ENCODE results near the gene XRCC2. TPM values are rescaled to one million over a fixed set of nuclear protein-coding genes. Genes with fewer than 3 reads are reported as not detected.

The XRCC2 gene
- total RNA-seq, 2 donors from 2014 or later, result under 0.01 to 4.6 TPM

DNA sequence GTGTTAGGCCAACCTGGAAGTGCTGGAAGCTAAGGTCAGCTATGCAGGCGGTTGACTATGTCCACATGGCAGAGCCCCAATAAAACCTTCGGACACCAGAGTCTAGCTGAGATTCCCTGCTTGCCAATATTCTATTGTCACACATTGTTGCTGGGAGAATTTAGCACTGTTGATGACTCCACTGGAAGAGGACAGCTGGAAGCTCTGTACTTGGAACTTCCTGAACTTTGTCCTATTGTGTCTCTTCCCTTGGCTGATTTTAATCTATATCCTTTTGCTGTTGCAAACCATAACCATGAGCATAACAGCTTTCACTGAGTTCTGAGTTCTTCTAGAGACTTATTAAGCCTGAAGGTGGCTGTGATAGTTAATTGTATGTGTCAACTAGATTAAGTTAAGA, 12.0 kb downstream of the XRCC2 start:
- Histone ChIP-seq H3K9me3 (no peaks in the 10 kb centered on the region), H3K4me3 (no peak overlapping the region), H3K27me3 (no peaks in the 10 kb centered on the region), H3K27ac (no peak overlapping the region), H3K4me1 (no peaks in the 10 kb centered on the region), H3K36me3 (replicated peaks in 1 of 2; ENCODE audit: insufficient read depth in 1 of 2, low read depth in 2 of 2) (no peaks in the 10 kb centered on the region)
- intact Hi-C loops (cut with DNase I), result no loop called here
- no peak for DNase-seq
- WGBS, 2 donors, result 64 to 93% methylated on average over 2 of the region's 2 CpGs
- ATAC-seq, result no peak
- TF ChIP-seq, protein P1, sequence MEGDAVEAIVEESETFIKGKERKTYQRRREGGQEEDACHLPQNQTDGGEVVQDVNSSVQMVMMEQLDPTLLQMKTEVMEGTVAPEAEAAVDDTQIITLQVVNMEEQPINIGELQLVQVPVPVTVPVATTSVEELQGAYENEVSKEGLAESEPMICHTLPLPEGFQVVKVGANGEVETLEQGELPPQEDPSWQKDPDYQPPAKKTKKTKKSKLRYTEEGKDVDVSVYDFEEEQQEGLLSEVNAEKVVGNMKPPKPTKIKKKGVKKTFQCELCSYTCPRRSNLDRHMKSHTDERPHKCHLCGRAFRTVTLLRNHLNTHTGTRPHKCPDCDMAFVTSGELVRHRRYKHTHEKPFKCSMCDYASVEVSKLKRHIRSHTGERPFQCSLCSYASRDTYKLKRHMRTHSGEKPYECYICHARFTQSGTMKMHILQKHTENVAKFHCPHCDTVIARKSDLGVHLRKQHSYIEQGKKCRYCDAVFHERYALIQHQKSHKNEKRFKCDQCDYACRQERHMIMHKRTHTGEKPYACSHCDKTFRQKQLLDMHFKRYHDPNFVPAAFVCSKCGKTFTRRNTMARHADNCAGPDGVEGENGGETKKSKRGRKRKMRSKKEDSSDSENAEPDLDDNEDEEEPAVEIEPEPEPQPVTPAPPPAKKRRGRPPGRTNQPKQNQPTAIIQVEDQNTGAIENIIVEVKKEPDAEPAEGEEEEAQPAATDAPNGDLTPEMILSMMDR (IDR thresholded peaks at IDR 0.05), result no peak
- TF ChIP-seq POLR2A (IDR thresholded peaks at IDR 0.05), result no peak

DNA sequence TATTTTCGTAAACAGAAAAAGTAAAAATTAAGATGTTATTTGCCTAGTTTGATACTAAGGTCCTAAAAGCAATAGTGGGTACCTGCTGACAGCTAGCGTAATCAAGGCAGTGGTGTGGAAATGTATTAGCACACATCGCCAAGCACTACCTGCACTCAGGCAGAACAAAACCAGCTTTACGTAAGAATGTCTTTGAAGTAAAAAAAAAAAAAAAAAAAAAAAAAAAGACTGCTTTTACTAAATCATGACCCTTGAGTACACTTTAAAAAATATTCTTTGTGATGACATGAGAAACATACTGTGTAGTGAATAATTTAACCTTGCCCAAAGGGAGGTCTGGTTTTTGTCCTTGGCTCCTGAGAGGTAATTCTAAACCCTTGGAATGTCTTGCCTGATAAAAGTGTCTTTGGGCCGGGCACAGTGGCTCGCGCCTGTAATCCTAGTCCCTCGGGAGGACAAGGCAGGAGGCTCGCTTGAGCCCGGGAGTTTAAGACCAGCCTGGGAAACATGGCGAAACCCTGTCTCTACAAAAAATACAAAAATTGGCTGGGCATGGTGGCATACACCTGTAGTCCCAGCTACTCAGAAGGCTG, 12.7 kb downstream of the XRCC2 start:
- H3K4me3 ChIP-seq, result no peak overlapping the region
- no peaks in the 10 kb centered on the region for H3K36me3 ChIP-seq (replicated peaks in 1 of 2; ENCODE audit: insufficient read depth in 1 of 2, low read depth in 2 of 2)
- intact Hi-C loops (cut with DNase I), result no loop called here
- WGBS, 2 donors, result 88 to 93% methylated on average over 10 to 11 of the region's 11 CpGs
- no peak for ATAC-seq
- no peaks in the 10 kb centered on the region for H3K9me3 ChIP-seq
- H3K27ac ChIP-seq, result no peak overlapping the region
- no peak for DNase-seq
- H3K27me3 ChIP-seq, result no peaks in the 10 kb centered on the region
- no peaks in the 10 kb centered on the region for H3K4me1 ChIP-seq
- TF ChIP-seq POLR2A (IDR thresholded peaks at IDR 0.05), result no peak
- TF ChIP-seq, protein P1 (IDR thresholded peaks at IDR 0.05), result no peak

DNA sequence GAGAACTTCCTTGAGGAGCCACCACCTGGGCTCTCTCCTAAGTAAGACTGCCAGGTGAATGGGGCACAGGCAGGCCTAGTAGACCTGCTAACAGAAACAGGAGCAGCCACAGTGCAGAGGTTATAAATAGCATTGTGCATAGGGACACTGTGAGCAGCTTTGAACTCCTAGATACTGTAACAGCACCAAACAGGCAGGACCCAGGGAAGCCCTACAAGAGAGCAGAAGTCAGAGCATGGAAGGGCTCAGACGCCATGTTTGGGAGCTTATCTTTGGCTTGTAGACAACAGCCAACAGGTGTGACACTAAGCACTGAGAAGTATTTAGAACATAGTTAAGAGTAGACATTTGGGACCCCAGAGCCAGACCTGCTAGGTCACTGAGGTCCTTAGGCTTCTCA, 14.5 kb downstream of the XRCC2 start:
- Histone ChIP-seq H3K4me3 (no peak overlapping the region), H3K36me3 (replicated peaks in 1 of 2; ENCODE audit: insufficient read depth in 1 of 2, low read depth in 2 of 2) (no peaks in the 10 kb centered on the region), H3K4me1 (no peaks in the 10 kb centered on the region), H3K27ac (no peak overlapping the region), H3K9me3 (no peaks in the 10 kb centered on the region), H3K27me3 (no peaks in the 10 kb centered on the region)
- TF ChIP-seq POLR2A (IDR thresholded peaks at IDR 0.05), result no peak
- TF ChIP-seq, protein P1 (IDR thresholded peaks at IDR 0.05), result no peak
- intact Hi-C loops (cut with DNase I), result no loop called here
- 64 to 90% methylated on average over 1 of the region's 1 CpG for WGBS, 2 donors
- no peak for DNase-seq
- ATAC-seq, result no peak

DNA sequence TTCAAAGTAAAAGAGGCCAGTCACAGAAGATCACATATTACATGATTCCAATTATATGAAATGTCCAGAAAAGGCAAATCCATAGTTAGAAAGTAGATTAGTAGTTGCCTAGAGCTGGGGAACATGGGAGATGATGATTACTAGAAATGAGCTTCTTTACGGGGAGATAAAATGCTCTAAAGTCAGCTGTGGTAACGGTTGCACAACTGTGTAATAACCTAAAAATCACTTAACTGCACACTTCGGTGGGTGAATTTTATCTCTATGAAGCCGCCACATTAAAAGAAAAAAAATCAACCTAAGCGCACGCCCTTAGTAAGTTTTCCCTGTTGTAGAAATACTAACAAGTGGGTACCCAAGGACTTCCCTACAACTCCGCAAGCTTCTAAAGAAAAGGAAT, 15.9 kb downstream of the XRCC2 start:
- Histone ChIP-seq H3K27ac (no peak overlapping the region), H3K4me3 (no peak overlapping the region), H3K9me3 (no peaks in the 10 kb centered on the region), H3K4me1 (no peaks in the 10 kb centered on the region), H3K36me3 (replicated peaks in 1 of 2; ENCODE audit: insufficient read depth in 1 of 2, low read depth in 2 of 2) (no peaks in the 10 kb centered on the region), H3K27me3 (no peaks in the 10 kb centered on the region)
- intact Hi-C loops (cut with DNase I), result no loop called here
- TF ChIP-seq, protein P1 (IDR thresholded peaks at IDR 0.05), result no peak
- 92 to 95% methylated on average over 7 of the region's 7 CpGs for WGBS, 2 donors
- ATAC-seq (no peak), DNase-seq (no peak)

DNA sequence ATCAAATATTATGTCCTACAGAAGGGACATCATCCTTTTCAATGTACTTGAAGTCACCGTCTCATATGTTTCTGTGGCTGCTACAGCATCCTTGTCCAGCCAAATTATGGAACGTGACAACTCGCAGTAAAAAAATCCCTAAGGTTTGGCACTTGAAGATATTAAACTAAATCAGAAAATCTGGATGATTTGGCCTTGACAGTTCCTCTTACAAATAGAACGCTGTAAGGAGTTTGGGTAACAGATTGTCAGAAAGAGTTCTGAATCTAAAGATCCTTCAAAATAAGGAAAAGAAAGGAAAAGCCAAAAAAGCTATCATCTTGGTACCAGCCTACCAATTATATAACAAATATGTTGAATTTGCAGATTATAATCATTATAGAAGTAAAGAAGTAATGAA, 21.0 kb downstream of the XRCC2 start:
- ATAC-seq (no peak), DNase-seq (no peak)
- TF ChIP-seq, protein P1 (IDR thresholded peaks at IDR 0.05), result no peak
- no peak for TF ChIP-seq POLR2A (IDR thresholded peaks at IDR 0.05)
- WGBS, 2 donors, result 85 to 89% methylated on average over 4 of the region's 4 CpGs
- H3K4me1 ChIP-seq, result no peaks in the 10 kb centered on the region
- no peaks in the 10 kb centered on the region for H3K36me3 ChIP-seq (replicated peaks in 1 of 2; ENCODE audit: insufficient read depth in 1 of 2, low read depth in 2 of 2)
- H3K27me3 ChIP-seq, result no peaks in the 10 kb centered on the region
- no peak overlapping the region for H3K27ac ChIP-seq
- H3K9me3 ChIP-seq, result no peaks in the 10 kb centered on the region
- intact Hi-C loops (cut with DNase I), result no loop called here
- H3K4me3 ChIP-seq, result no peak overlapping the region

All from body of pancreas (tissue), 4 donors.